SIG-M5 (cell line): ENCODE data around the gene CRTC1.
"Not testable (repeated sequence)": the region's sequence is repeated elsewhere in the genome, so short reads cannot be mapped to it uniquely, and the experiment has no call there.

ENCODE experiments used
- DNase-seq: peaks from one replicate; lab custom pipeline; 2025; lab: John Stamatoyannopoulos, UW

Gene CRTC1

DNA sequence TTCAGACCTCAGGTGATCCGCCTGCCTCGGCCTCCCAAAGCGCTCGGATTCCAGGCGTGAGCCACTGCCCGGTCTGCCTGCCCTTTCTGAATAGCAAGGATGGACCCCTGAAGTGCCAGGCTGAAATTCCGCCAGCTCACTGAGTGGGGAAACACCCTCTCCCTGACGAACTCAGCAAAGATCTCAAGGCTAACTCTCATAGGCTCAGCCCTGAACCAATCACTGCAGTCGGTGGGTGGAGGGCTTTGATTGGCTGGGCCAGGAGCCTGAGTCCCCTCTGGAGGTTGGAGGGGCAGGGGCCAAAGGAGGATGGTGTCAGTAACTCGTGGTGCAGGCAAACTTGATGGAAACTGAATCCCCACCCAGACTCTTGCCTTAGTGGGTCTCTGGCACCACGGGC lies 118.9 kb downstream of the CRTC1 start:
- DNase-seq: no peak

DNA sequence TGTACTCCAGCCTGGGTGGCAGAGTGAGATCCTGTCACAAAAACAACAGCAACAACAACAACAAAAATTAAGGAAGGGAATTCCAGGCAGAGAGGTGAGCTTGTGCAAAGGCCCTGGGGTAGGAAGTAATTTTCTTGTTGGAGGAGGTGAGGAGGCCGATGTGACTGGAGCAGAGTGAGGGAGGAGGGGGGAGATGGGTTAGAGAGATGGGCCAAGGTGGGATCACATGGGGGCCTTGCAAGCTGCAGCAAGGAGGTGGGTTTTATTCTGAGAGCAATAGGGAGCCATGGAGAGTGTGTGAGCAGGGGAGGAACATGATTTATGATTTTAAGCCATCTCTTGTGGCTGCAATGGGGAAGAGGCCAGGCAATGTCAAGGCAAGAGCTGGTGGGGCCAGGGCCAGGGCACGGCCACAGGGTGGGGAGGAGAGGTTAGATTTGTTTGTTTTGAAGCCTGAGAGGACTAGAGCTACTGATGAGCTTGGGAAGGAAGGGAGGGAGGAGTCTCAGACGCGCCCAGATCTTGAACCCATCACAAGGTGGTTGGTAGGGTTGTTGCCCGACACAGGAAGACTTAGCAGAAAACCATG lies 120.2 kb downstream of the CRTC1 start:
- DNase-seq: no peak

DNA sequence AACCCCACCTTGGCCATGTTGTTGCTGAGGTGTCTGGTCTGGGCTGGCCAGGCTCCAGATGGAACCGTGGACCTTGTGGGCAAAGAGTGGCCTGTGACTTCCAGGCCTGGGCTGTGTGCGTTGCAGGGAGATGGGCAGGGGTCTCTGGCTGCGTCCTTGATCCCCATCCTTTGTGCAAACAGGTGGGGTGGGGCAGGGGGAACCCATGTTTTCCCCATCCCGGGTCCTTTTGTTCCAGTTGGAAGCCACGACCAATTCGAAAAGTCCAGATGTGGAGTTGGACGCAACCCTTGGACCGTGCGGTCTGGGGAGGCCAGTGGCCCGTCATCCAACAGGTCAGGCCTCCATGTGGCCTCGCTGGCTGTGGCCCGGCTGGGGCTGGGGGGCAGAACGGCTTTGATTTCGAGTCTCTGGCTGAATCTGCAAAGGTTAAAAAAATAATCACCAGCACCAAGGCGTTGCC lies 120.7 kb downstream of the CRTC1 start:
- no peak for DNase-seq

GRCh38 chr19:18804643-18805042 lies 121.2 kb downstream of the CRTC1 start:
- DNase-seq: no peak

- DNase-seq: no peak
These were observed 124.4 kb downstream of the CRTC1 start for GRCh38 chr19:18807861-18808331.

DNA sequence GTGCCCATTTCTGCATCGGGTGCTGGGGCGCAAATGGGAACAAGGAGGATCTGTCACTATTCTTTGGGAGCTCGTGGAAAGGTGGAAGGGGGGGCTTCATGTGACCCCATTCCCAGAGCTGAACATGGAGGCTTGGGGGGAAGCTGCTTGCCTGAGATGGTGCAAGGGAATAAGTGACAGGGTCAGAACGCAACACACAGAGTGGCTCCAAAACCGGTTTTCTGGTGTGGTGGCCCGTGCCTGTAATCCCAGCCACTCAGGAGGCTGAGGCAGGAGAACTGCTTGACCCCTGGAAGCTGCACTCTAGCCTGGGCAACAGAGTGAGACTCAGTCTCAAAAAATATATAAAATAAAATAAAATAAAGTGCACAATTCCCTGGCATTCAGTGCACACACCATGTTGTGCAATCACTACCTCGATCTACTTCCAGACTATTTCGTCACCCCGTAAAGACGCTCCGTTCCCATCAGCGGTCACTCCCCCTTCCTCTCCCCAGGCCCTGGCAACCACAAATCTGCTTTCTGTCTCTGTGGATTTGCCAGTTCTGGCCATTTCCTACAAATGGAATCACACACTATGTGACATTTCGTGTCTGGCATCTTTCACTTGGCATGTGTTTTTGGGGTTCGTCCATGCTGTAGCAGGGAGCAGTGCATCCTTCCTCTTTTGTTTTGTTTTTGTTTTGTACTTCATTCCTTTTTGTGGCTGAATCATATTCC lies 125.8 kb downstream of the CRTC1 start:
- no peak for DNase-seq

DNA sequence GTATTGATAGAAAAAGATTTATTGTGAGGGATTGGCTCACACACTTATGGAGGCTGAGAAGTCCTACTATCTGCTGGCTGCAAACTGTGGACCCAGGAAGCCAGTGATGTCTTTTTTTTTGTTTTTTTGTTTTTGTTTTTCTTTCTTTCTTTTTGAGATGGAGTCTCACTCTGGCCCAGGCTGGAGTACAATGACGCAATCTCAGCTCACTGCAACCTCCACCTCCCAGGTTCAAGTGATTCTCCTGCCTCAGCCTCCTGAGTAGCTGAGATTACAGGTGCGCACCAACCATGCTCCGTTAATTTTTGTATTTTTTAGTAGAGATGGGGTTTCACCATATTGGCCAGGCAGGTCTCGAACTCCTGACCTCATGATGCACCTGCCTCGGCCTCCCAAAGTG lies 128.2 kb downstream of the CRTC1 start:
- DNase-seq: not testable (repeated sequence)

GRCh38 chr19:18814063-18814462 lies 130.6 kb downstream of the CRTC1 start:
- no peak for DNase-seq

GRCh38 chr19:18815673-18816072 lies 132.2 kb downstream of the CRTC1 start:
- DNase-seq: no peak

GRCh38 chr19:18816645-18817044 lies 133.2 kb downstream of the CRTC1 start:
- DNase-seq: not testable (repeated sequence)

GRCh38 chr19:18817574-18817973 lies 134.1 kb downstream of the CRTC1 start:
- DNase-seq: no peak

- no peak for DNase-seq
These were observed 145.3 kb downstream of the CRTC1 start for GRCh38 chr19:18828786-18829185.

GRCh38 chr19:18830488-18830887 lies 147.0 kb downstream of the CRTC1 start:
- no peak for DNase-seq

- no peak for DNase-seq
These were observed 148.2 kb downstream of the CRTC1 start, which contains the start of gene UPF1 for GRCh38 chr19:18831524-18832305. TSS of gene UPF1 (plus strand) at chr19:18831959. CDS start at chr19:18832210, 251 bp downstream.
